ENCODE data around the gene DNHD1.

Gene DNHD1

GRCh38 chr11:6554828-6555706 lies 58.0 kb downstream of the DNHD1 start:
- no peaks in the 10 kb centered on the region for H3K27me3 ChIP-seq (ENCODE audit: insufficient read depth, poor library complexity, severe bottlenecking)
- no peak overlapping the region for H3K4me3 ChIP-seq (replicated peaks; ENCODE audit: insufficient read depth, low read length)
- DNase-seq (ENCODE audit: low read depth in 1 of 2, low spot score in 1 of 2), result no peak
- H3K27ac ChIP-seq (replicated peaks), result no peak overlapping the region
- TF ChIP-seq GABPA (IDR thresholded peaks at IDR 0.05; ENCODE audit: low read depth) (no peak), SPI1 (IDR thresholded peaks at IDR 0.05; ENCODE audit: borderline replicate concordance, low read depth) (no peak), POLR2AphosphoS5 (IDR thresholded peaks at IDR 0.05; ENCODE audit: low read depth) (no peak), CTCF (IDR thresholded peaks at IDR 0.05; ENCODE audit: insufficient read depth, low read length) (no peak)
- TF ChIP-seq, protein P1, sequence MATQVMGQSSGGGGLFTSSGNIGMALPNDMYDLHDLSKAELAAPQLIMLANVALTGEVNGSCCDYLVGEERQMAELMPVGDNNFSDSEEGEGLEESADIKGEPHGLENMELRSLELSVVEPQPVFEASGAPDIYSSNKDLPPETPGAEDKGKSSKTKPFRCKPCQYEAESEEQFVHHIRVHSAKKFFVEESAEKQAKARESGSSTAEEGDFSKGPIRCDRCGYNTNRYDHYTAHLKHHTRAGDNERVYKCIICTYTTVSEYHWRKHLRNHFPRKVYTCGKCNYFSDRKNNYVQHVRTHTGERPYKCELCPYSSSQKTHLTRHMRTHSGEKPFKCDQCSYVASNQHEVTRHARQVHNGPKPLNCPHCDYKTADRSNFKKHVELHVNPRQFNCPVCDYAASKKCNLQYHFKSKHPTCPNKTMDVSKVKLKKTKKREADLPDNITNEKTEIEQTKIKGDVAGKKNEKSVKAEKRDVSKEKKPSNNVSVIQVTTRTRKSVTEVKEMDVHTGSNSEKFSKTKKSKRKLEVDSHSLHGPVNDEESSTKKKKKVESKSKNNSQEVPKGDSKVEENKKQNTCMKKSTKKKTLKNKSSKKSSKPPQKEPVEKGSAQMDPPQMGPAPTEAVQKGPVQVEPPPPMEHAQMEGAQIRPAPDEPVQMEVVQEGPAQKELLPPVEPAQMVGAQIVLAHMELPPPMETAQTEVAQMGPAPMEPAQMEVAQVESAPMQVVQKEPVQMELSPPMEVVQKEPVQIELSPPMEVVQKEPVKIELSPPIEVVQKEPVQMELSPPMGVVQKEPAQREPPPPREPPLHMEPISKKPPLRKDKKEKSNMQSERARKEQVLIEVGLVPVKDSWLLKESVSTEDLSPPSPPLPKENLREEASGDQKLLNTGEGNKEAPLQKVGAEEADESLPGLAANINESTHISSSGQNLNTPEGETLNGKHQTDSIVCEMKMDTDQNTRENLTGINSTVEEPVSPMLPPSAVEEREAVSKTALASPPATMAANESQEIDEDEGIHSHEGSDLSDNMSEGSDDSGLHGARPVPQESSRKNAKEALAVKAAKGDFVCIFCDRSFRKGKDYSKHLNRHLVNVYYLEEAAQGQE (IDR thresholded peaks at IDR 0.05; ENCODE audit: insufficient replicate concordance, low read depth), result no peak

DNA sequence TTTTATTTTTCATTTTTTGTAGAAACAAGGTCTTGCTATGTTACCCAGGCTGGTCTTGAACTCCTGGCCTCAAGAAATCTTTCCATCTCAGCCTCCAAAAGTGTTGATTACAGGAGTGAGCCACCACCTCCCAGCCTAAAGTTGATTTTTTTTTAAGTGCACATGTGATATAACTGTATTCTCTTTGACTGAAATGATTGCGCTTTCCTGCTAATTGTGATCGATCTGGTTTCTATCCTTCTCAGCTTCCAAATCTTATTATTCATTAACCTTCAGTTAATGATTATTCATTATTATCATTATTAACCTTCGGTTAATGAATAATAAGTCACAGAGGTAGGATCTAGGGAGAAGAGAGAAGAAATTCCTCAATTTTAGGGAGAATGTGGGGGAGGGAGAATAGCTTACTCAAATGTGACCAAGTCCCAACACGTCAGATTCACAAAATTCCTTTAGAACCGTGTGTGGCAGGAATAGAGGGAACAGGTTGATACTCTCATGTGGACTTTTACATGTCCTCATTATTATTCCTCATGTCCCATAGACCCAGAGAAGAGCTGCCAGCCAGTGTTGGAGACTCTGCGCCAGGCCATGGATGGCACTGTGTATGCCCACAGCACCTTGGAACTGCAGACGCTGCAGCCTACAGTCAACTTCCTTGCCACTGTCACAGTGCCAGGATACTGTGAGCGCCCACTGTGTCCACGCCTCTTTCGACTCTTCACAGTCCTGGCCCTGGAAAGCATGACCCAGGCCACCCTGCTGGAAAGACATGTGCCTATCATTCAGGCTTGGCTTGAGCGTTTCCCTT lies 59.3 kb downstream of the DNHD1 start:
- Histone ChIP-seq H3K27ac (replicated peaks) (no peak overlapping the region), H3K27me3 (ENCODE audit: insufficient read depth, poor library complexity, severe bottlenecking) (no peaks in the 10 kb centered on the region), H3K4me3 (replicated peaks; ENCODE audit: insufficient read depth, low read length) (no peak overlapping the region)
- DNase-seq (ENCODE audit: low read depth in 1 of 2, low spot score in 1 of 2), result no peak
- TF ChIP-seq POLR2AphosphoS5 (IDR thresholded peaks at IDR 0.05; ENCODE audit: low read depth), result no peak
- no peak for TF ChIP-seq GABPA (IDR thresholded peaks at IDR 0.05; ENCODE audit: low read depth)
- TF ChIP-seq SPI1 (IDR thresholded peaks at IDR 0.05; ENCODE audit: borderline replicate concordance, low read depth), result no peak
- TF ChIP-seq, protein P1 (IDR thresholded peaks at IDR 0.05; ENCODE audit: insufficient replicate concordance, low read depth), result no peak
- no peak for TF ChIP-seq CTCF (IDR thresholded peaks at IDR 0.05; ENCODE audit: insufficient read depth, low read length)

GRCh38 chr11:6557063-6557462 lies 60.0 kb downstream of the DNHD1 start:
- Histone ChIP-seq H3K27ac (replicated peaks) (no peak overlapping the region), H3K4me3 (replicated peaks; ENCODE audit: insufficient read depth, low read length) (no peak overlapping the region), H3K27me3 (ENCODE audit: insufficient read depth, poor library complexity, severe bottlenecking) (no peaks in the 10 kb centered on the region)
- DNase-seq (ENCODE audit: low read depth in 1 of 2, low spot score in 1 of 2), result no peak
- TF ChIP-seq GABPA (IDR thresholded peaks at IDR 0.05; ENCODE audit: low read depth) (no peak), SPI1 (IDR thresholded peaks at IDR 0.05; ENCODE audit: borderline replicate concordance, low read depth) (no peak), CTCF (IDR thresholded peaks at IDR 0.05; ENCODE audit: insufficient read depth, low read length) (no peak), POLR2AphosphoS5 (IDR thresholded peaks at IDR 0.05; ENCODE audit: low read depth) (no peak)
- TF ChIP-seq, protein P1 (IDR thresholded peaks at IDR 0.05; ENCODE audit: insufficient replicate concordance, low read depth), result no peak
